PFSK-1 (cell line): ENCODE measurements around the gene GABBR2.

Experiments
- FOXP2 ChIP-seq: optimal IDR thresholded peaks from 2 replicates; pipeline ENCODE3; 2011; ENCODE audit warnings: borderline replicate concordance, control low read depth, inconsistent platforms; ENCODE audit not compliant: insufficient read depth; ENCODE audit errors: extremely low read length, extremely low read depth
- POLR2AphosphoS5 ChIP-seq: IDR thresholded peaks from 2 replicates; pipeline ENCODE4 v1.6.1; 2012; ENCODE audit warnings: low read depth, mild to moderate bottlenecking, control low read depth, low read length, moderate library complexity
- REST ChIP-seq, 2 experiments: IDR thresholded peaks; 2 replicates each; pipeline versions ENCODE4 v1.6.1 to v1.8.0; 2011 to 2012; ENCODE audit warnings: low read depth in 2 of 2, low read length in 2 of 2, control low read depth in 1 of 2, inconsistent platforms in 1 of 2, mild to moderate bottlenecking in 1 of 2, moderate library complexity in 1 of 2; ENCODE audit not compliant: insufficient read depth in 1 of 2
- SIN3A ChIP-seq: IDR thresholded peaks from 2 replicates; pipeline ENCODE4 v1.6.1; 2012; ENCODE audit warnings: mild to moderate bottlenecking, low read length, moderate library complexity, borderline replicate concordance; ENCODE audit not compliant: insufficient read depth
- TAF1 ChIP-seq: IDR thresholded peaks from 2 replicates; pipeline ENCODE4 v1.6.1; 2012; ENCODE audit warnings: low read length, control low read depth, borderline replicate concordance; ENCODE audit not compliant: insufficient read depth

GABBR2 gene

GRCh38 chr9:98580956-98581355, 127.8 kb downstream of the GABBR2 start:
- TF ChIP-seq SIN3A (no peak), REST (IDR thresholded peaks at IDR 0.05; ENCODE audit: insufficient read depth in 1 of 2, low read depth in 2 of 2, low read length in 2 of 2) (no peak), TAF1 (no peak), POLR2AphosphoS5 (no peak), FOXP2 (no peak)

- TF ChIP-seq TAF1 = no peak
These were observed 129.0 kb downstream of the GABBR2 start for GRCh38 chr9:98579700-98580099.

GRCh38 chr9:98577446-98577845, 131.3 kb downstream of the GABBR2 start:
- no peak for TF ChIP-seq SIN3A
- no peak for TF ChIP-seq TAF1
- TF ChIP-seq POLR2AphosphoS5 = no peak
- no peak for TF ChIP-seq REST (IDR thresholded peaks at IDR 0.05; ENCODE audit: insufficient read depth in 1 of 2, low read depth in 2 of 2, low read length in 2 of 2)
- no peak for TF ChIP-seq FOXP2

- TF ChIP-seq REST (IDR thresholded peaks at IDR 0.05; ENCODE audit: insufficient read depth in 1 of 2, low read depth in 2 of 2, low read length in 2 of 2) (no peak), FOXP2 (no peak), POLR2AphosphoS5 (no peak), SIN3A (no peak)
These were observed 131.9 kb downstream of the GABBR2 start for GRCh38 chr9:98576859-98577258.

- TF ChIP-seq POLR2AphosphoS5 = no peak
- no peak for TF ChIP-seq FOXP2
These were observed 132.4 kb downstream of the GABBR2 start for GRCh38 chr9:98576354-98576753.

GRCh38 chr9:98575379-98576346, 133.1 kb downstream of the GABBR2 start:
- TF ChIP-seq REST (IDR thresholded peaks at IDR 0.05; ENCODE audit: insufficient read depth in 1 of 2, low read depth in 2 of 2, low read length in 2 of 2) (no peak), SIN3A (no peak), TAF1 (no peak), POLR2AphosphoS5 (no peak)
